KOPT-K1 (cell line): ENCODE data around the gene EDIL3.

Source experiments
- H3K27ac ChIP-seq: fragments of 200-600 bp; sonication (generic); 2 replicates; pipeline ENCODE4 v1.5.1; 2016; ENCODE audit warnings: antibody characterized with exemption, mild to moderate bottlenecking, low read depth, low read length; ENCODE audit not compliant: poor library complexity, severe bottlenecking
- H3K36me3 ChIP-seq: fragments of 200-600 bp; sonication (generic); 2 replicates; pipeline ENCODE4 v1.5.1; 2017; ENCODE audit warnings: antibody characterized with exemption, mild to moderate bottlenecking, low read length, moderate library complexity; ENCODE audit not compliant: insufficient read depth
- H3K9me3 ChIP-seq: fragments of 200-600 bp; sonication (generic); 2 replicates; pipeline ENCODE4 v1.5.1; 2017; ENCODE audit warnings: antibody characterized with exemption, low read length, mild to moderate bottlenecking; ENCODE audit not compliant: insufficient read depth, poor library complexity, severe bottlenecking

Gene EDIL3

GRCh38 chr5:84383816-84384603 lies 670 bp downstream of the EDIL3 start:
- Histone ChIP-seq H3K27ac (no peak overlapping the region), H3K36me3 (no peaks in the 10 kb centered on the region), H3K9me3 (peaks cover 7% of the 10 kb centered on the region)

- Histone ChIP-seq H3K9me3 (peaks cover 7% of the 10 kb centered on the region), H3K27ac (no peak overlapping the region), H3K36me3 (no peaks in the 10 kb centered on the region)
Measured at GRCh38 chr5:84383296-84383815, 1.3 kb downstream of the EDIL3 start.

DNA sequence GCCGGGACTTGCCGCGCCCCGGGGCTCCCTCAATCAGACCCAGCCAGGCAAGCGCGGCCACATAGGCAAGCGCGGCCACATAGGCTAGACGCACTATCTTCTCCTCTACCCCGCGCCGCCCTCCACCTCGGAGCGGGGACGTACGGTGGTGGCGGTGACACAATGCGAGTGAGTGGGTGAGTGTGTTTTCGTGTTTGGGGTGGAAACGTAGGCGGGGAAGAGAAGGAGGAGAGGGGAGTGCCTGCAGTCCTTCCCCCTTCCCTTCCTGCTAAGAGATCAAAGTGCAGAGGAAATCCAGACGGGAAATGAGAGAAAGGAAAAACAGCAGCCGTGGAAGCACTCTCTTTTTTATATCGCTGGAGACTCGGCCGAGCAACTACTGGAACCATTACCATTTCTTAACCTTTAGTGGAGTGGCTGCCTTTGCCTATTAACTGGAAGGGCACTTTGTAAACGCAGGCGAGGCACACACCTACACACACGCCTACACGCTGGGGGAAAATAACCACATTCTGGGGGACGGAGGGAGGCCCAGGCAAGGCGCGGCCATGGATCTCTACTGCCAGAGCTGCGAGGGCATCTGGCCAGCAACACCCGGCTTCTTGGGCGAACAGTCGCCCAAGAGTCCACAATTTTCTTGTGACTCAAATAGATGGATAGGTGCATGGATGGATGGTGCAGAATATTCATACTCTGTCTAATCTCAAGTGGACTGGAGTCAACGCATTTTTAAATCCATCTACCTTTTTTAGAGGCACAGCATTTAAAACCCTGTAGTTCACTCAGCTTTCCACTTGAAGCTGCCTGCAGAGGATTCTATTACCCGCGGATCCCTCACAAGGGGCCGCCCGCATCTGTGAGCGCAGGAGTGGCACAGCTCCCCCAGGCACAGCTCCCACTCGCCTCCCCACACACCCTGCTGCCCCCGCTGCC lies 2.1 kb downstream of the EDIL3 start:
- H3K9me3 ChIP-seq = peaks cover 7% of the 10 kb centered on the region
- H3K36me3 ChIP-seq = no peaks in the 10 kb centered on the region
- no peak overlapping the region for H3K27ac ChIP-seq

DNA sequence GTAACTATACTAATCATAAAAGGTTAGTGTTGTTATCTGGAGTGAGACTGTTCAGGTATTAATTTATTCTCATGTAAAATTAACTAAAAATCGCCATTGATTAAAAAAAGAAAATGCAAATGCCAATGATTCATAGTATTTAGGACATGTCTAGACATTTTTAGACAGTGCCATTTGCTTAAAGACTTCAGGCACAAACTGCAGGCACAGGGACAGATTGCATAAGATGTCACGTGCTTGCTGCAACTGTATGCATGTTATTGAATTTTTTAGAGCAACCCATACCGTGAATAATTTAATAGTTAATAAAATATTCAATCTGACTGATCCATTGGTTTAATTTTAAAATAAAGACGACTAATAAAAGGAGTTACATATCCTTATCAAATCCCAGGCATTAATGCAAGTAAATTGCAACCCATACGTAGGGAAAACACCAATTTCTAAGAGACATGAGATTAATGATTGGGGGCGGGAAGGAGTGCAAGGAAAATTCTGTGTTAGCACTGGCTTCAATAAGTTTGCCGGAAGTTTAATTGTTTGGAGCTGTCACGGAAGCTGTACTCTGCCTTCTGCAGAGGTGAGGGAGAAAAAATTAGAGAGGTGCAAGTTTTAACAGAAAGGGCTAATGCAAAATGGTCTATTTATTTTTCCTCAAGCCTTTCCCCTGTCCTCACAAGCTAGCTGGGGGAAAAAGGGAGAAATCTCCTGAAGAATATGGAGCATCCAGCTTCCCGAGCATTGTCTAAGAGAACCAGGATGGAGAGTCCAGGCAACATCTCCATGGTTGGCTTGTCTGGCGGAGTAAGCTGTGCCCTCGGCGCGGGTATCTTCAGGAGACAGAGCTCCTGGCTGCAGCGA lies 2.9 kb downstream of the EDIL3 start:
- H3K36me3 ChIP-seq = no peaks in the 10 kb centered on the region
- H3K27ac ChIP-seq = no peak overlapping the region
- H3K9me3 ChIP-seq = peaks cover 7% of the 10 kb centered on the region

GRCh38 chr5:84379749-84380148 lies 4.9 kb downstream of the EDIL3 start:
- Histone ChIP-seq H3K27ac (no peak overlapping the region), H3K36me3 (no peaks in the 10 kb centered on the region), H3K9me3 (peaks cover 7% of the 10 kb centered on the region)

- Histone ChIP-seq H3K36me3 (no peaks in the 10 kb centered on the region), H3K27ac (no peak overlapping the region), H3K9me3 (peaks cover 6% of the 10 kb centered on the region)
Measured at GRCh38 chr5:84378961-84379360, 5.7 kb downstream of the EDIL3 start.

- Histone ChIP-seq H3K9me3 (peaks cover under 1% of the 10 kb centered on the region), H3K36me3 (no peaks in the 10 kb centered on the region), H3K27ac (no peak overlapping the region)
Measured at GRCh38 chr5:84378420-84378819, 6.3 kb downstream of the EDIL3 start.

- Histone ChIP-seq H3K36me3 (no peaks in the 10 kb centered on the region), H3K9me3 (no peaks in the 10 kb centered on the region)
Measured at GRCh38 chr5:84376346-84376745, 8.3 kb downstream of the EDIL3 start.

DNA sequence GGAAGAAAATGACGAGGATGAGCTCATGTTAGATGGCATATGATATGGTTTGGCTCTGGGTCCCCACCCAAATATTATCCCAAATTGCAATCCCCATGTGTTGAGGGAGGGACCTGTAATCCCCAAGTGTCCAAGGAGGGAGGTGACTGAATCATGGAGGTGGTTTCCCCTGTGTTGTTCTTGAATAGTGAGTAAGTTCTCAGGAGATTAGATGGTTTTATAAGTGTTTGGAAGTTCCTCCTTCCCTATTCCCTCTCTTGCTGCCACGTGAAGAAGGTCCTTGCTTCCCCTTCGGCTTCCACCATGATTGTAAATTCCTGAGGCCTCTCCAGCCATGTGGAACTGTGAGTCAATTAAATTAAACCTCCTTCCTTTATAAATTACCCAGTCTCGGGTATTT lies 10.1 kb downstream of the EDIL3 start:
- Histone ChIP-seq H3K9me3 (no peaks in the 10 kb centered on the region), H3K36me3 (no peaks in the 10 kb centered on the region), H3K27ac (no peak overlapping the region)

More at GRCh38 chr5:84376346-84376745, 8.3 kb downstream of the EDIL3 start:
- H3K27ac ChIP-seq = no peak overlapping the region

- no peak overlapping the region for H3K27ac ChIP-seq
- no peaks in the 10 kb centered on the region for H3K9me3 ChIP-seq
- no peaks in the 10 kb centered on the region for H3K36me3 ChIP-seq
Measured at GRCh38 chr5:84373506-84373905, 11.2 kb downstream of the EDIL3 start.

- Histone ChIP-seq H3K9me3 (no peaks in the 10 kb centered on the region), H3K36me3 (no peaks in the 10 kb centered on the region), H3K27ac (no peak overlapping the region)
Measured at GRCh38 chr5:84372066-84372695, 12.5 kb downstream of the EDIL3 start.

GRCh38 chr5:84370176-84370575 lies 14.5 kb downstream of the EDIL3 start:
- no peak overlapping the region for H3K27ac ChIP-seq
- no peaks in the 10 kb centered on the region for H3K36me3 ChIP-seq
- no peaks in the 10 kb centered on the region for H3K9me3 ChIP-seq

GRCh38 chr5:84364043-84364442 lies 20.6 kb downstream of the EDIL3 start:
- Histone ChIP-seq H3K9me3 (no peaks in the 10 kb centered on the region), H3K36me3 (no peaks in the 10 kb centered on the region), H3K27ac (no peak overlapping the region)

DNA sequence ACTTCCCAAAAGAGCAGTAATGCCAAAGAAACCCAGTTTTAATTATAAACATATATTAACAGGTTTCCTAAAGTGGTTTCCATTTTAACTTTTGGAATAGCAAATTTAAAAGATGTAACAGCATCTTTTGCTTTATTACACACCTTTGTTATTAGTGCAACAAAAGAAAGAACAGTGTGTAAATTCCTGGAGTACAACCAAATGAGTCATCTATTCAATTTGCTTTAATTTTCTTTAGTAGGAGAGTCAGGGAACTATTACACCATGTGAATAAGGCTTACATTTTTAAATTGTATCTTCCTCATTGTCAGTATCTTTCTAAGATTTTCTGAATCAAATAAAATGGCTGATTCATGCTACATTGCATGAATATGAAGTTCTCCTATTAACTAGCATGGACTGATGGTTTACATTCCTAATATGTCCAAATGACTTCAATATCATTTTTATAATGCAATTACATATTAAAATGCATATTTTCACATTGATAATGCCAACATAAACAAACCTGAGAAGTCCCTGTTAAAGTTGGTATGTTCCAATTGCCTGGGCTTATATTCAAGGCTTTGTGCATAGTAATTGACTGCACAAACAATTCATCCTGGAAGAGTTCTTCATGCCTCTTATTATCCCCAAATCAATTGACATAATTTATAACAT lies 22.5 kb downstream of the EDIL3 start:
- Histone ChIP-seq H3K9me3 (no peaks in the 10 kb centered on the region), H3K27ac (no peak overlapping the region)

More for the DNA sequence above, 22.5 kb downstream of the EDIL3 start:
- H3K36me3 ChIP-seq = no peaks in the 10 kb centered on the region
